OCI-LY1 (cell line): ENCODE measurements around the gene CCDC57.

ENCODE experiments used
- H2AFZ ChIP-seq: fragments of 200-600 bp; sonication (generic), shearing (Covaris generic); 2 replicates; pipeline ENCODE4 v1.6.0; 2014; ENCODE audit warnings: antibody characterized with exemption, mild to moderate bottlenecking, low read length
- H3F3A ChIP-seq: fragments of 200-600 bp; sonication (generic), shearing (Covaris generic); 2 replicates; pipeline ENCODE4 v1.6.0; 2014; ENCODE audit warnings: mild to moderate bottlenecking, antibody characterized with exemption, low read length, moderate library complexity; ENCODE audit not compliant: insufficient read depth
- H3K27ac ChIP-seq: fragments of 200-600 bp; sonication (generic); 2 replicates; pipeline ENCODE4 v1.5.1; 2014; ENCODE audit warnings: low read length, mixed run types, mild to moderate bottlenecking, low read depth; ENCODE audit not compliant: poor library complexity, severe bottlenecking
- H3K27me3 ChIP-seq: fragments of 200-600 bp; sonication (generic); 2 replicates; pipeline ENCODE4 v1.6.0; 2014; ENCODE audit warnings: antibody characterized with exemption, mild to moderate bottlenecking, low read length, moderate library complexity; ENCODE audit not compliant: insufficient read depth
- H3K36me3 ChIP-seq: fragments of 200-600 bp; sonication (generic); 2 replicates; pipeline ENCODE4 v1.6.1; 2014; ENCODE audit warnings: mild to moderate bottlenecking, antibody characterized with exemption, low read length, moderate library complexity, mixed read lengths; ENCODE audit not compliant: insufficient read depth
- H3K4me1 ChIP-seq: fragments of 200-600 bp; sonication (generic); 2 replicates; pipeline ENCODE4 v1.5.1; 2014; ENCODE audit warnings: mild to moderate bottlenecking, low read length, moderate library complexity; ENCODE audit not compliant: insufficient read depth, severe bottlenecking
- H3K4me2 ChIP-seq: fragments of 200-600 bp; sonication (generic), shearing (Covaris generic); 2 replicates; pipeline ENCODE4 v1.6.1; 2014; ENCODE audit warnings: low read length
- H3K4me3 ChIP-seq: fragments of 200-600 bp; sonication (generic); 2 replicates; pipeline ENCODE4 v1.5.1; 2014; ENCODE audit warnings: low read length, low read depth, mild to moderate bottlenecking, mixed read lengths; ENCODE audit not compliant: poor library complexity, severe bottlenecking
- H3K79me2 ChIP-seq: fragments of 200-600 bp; shearing (Covaris generic); 2 replicates; pipeline ENCODE4 v1.6.1; 2016; ENCODE audit warnings: mixed run types, low read length, mixed read lengths; ENCODE audit not compliant: insufficient read depth
- H3K9ac ChIP-seq: fragments of 200-600 bp; sonication (generic), shearing (Covaris generic); 2 replicates; pipeline ENCODE4 v1.6.1; 2014; ENCODE audit warnings: mild to moderate bottlenecking, low read length, mixed read lengths
- H3K9me2 ChIP-seq: fragments of 200-600 bp; sonication (generic), shearing (Covaris generic); 2 replicates; pipeline ENCODE4 v1.6.1; 2014; ENCODE audit warnings: low read depth, mild to moderate bottlenecking, low read length, mixed read lengths
- H3K9me3 ChIP-seq: fragments of 200-600 bp; shearing (Covaris generic); 2 replicates; pipeline ENCODE4 v1.6.1; 2014; ENCODE audit warnings: low read length, mixed read lengths
- H4K20me1 ChIP-seq: fragments of 200-600 bp; sonication (generic), shearing (Covaris generic); 2 replicates; pipeline ENCODE4 v1.6.0; 2016; ENCODE audit warnings: mild to moderate bottlenecking, low read length; ENCODE audit not compliant: insufficient read depth
- EZH2 ChIP-seq: fragments of 200-600 bp; sonication (generic), shearing (Covaris generic); IDR thresholded peaks from 2 replicates; pipeline ENCODE4 v1.8.0; 2017; ENCODE audit warnings: borderline replicate concordance, mixed run types, mild to moderate bottlenecking, antibody characterized with exemption, low read length, moderate library complexity, mixed read lengths
- TF ChIP-seq, protein P1 (sequence below): fragments of 200-600 bp; sonication (generic), shearing (Covaris generic); IDR thresholded peaks from 2 replicates; pipeline ENCODE4 v1.5.1; 2017; ENCODE audit warnings: mild to moderate bottlenecking, antibody characterized with exemption, low read length, moderate library complexity, mixed read lengths

The CCDC57 gene

DNA sequence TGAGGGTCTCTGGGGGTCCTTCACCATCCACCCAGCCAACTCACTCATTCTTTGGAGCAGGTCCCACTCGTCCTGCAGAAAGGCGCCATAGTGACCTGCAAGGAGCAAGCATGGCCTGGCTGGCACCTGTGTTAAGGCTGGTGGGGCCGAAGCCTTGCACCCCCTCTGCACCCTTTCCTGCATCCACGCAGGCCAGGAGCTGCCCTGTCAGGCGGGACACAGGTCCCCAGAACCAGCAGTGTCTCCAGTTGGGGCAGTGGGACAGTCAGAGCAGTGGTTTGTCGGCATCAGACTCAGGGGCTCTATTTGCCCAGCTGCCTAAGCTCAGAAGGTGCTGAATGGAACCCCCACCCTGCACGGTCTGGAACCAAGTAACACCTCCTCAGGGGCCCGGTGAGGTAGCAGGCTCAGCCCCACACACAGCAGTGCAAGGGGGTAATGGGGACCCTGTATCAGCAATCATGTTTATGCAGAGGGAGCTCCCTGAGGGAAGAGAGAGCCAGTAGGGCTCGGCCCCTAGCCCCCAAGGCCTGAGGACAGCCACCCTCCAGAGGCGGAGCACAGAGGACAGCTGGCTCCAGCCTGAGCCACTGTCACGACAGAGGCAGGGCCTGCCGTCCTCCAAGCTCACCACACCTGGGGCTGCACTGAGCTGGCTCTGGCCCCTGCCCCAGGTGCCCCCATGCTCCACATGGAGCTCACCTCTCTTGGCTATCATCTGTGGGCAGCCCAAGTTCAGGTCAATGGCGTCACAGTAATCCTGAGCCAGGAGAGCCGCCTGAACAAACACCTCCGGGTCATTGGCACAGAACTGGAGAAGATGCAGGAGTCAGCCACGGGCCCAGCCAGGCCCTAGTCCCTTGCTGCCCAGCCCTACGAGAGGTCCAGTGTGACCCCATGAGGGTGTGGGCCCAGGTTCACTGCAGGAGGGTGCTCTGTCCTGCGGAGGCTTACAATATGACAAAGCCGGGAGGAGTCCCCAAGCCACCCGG, 148.9 kb downstream of the CCDC57 start:
- H3K9ac ChIP-seq, result peak overlapping the region; percentile 76; the same call in 1 of the 2 replicates
- no peak for TF ChIP-seq EZH2
- TF ChIP-seq, protein P1, sequence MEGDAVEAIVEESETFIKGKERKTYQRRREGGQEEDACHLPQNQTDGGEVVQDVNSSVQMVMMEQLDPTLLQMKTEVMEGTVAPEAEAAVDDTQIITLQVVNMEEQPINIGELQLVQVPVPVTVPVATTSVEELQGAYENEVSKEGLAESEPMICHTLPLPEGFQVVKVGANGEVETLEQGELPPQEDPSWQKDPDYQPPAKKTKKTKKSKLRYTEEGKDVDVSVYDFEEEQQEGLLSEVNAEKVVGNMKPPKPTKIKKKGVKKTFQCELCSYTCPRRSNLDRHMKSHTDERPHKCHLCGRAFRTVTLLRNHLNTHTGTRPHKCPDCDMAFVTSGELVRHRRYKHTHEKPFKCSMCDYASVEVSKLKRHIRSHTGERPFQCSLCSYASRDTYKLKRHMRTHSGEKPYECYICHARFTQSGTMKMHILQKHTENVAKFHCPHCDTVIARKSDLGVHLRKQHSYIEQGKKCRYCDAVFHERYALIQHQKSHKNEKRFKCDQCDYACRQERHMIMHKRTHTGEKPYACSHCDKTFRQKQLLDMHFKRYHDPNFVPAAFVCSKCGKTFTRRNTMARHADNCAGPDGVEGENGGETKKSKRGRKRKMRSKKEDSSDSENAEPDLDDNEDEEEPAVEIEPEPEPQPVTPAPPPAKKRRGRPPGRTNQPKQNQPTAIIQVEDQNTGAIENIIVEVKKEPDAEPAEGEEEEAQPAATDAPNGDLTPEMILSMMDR, result no peak
- peak overlapping the region; percentile 79 for H3K4me3 ChIP-seq
- H4K20me1 ChIP-seq, result no peaks in the 10 kb centered on the region
- peak overlapping the region; percentile 90 for H3K4me2 ChIP-seq
- no peaks in the 10 kb centered on the region for H3K79me2 ChIP-seq
- no peak overlapping the region for H2AFZ ChIP-seq
- peaks cover 52% of the 10 kb centered on the region for H3K36me3 ChIP-seq
- H3K4me1 ChIP-seq, result peaks cover 25% of the 10 kb centered on the region
- H3K27me3 ChIP-seq, result no peaks in the 10 kb centered on the region
- no peaks in the 10 kb centered on the region for H3K9me2 ChIP-seq
- H3F3A ChIP-seq, result no peaks in the 10 kb centered on the region
- H3K27ac ChIP-seq, result no peak overlapping the region
- H3K9me3 ChIP-seq, result no peaks in the 10 kb centered on the region

- Histone ChIP-seq H3K36me3 (peaks cover 59% of the 10 kb centered on the region), H3K9ac (no peak overlapping the region), H3K27ac (no peak overlapping the region), H3K9me2 (no peaks in the 10 kb centered on the region), H3K9me3 (no peaks in the 10 kb centered on the region), H3F3A (no peaks in the 10 kb centered on the region), H4K20me1 (no peaks in the 10 kb centered on the region), H3K4me1 (peaks cover 25% of the 10 kb centered on the region), H3K79me2 (no peaks in the 10 kb centered on the region), H2AFZ (no peak overlapping the region), H3K4me2 (no peak overlapping the region), H3K27me3 (no peaks in the 10 kb centered on the region), H3K4me3 (no peak overlapping the region)
- TF ChIP-seq, protein P1, result no peak
- no peak for TF ChIP-seq EZH2
Measured at GRCh38 chr17:82062984-82063368, 149.7 kb downstream of the CCDC57 start.

DNA sequence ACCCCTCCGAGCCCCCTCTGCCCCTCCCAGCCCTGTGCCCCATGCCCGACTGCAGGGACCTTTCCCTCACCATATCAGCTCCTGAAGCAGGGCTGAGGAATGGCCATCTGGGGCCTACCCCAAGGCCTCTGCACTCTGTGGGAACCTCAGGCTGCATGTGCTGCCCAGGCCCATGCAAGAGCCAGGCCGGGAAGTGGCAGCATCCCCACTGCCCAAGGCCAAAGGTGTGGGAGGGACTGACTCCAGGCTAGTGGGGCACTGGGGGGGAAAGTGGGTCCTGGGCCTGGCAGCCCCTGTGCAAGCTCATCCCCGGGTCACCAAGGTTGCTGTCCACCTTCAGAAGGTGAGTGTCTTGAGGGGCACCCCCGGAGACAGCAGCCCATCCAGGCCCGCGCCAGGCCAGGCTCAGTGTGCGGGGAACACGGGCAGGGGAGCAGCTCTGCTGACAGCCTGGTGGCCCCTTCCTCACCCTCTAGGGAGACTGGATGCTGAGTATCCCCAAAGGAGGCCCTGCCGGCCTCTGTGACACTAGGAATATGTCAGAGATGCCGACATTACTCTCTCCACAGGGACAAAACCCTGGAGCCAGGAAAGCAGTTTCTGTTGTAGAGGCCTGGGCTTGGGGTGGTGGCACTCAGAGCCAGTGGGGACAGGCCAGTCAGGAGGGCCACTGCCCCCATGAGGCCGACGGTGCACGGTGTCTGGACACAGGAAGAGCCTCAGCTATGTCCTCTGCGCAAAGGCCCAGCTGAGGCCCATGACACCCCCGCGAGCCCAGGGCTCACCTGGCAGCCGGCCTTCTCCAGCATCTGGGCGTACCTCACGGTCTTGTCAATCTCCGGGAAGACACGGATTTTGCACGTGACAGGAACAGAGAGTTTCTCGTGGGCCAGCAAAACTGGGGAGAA, 150.3 kb downstream of the CCDC57 start:
- no peaks in the 10 kb centered on the region for H3K27me3 ChIP-seq
- no peaks in the 10 kb centered on the region for H3K79me2 ChIP-seq
- H3K4me1 ChIP-seq, result peaks cover 25% of the 10 kb centered on the region
- no peak overlapping the region for H3K4me2 ChIP-seq
- no peak overlapping the region for H3K9ac ChIP-seq
- H3K36me3 ChIP-seq, result peaks cover 66% of the 10 kb centered on the region
- H3K9me2 ChIP-seq, result no peaks in the 10 kb centered on the region
- H3F3A ChIP-seq, result no peaks in the 10 kb centered on the region
- H3K27ac ChIP-seq, result no peak overlapping the region
- H2AFZ ChIP-seq, result no peak overlapping the region
- no peak overlapping the region for H3K4me3 ChIP-seq
- TF ChIP-seq EZH2, result no peak
- TF ChIP-seq, protein P1, result no peak
- H3K9me3 ChIP-seq, result no peaks in the 10 kb centered on the region
- H4K20me1 ChIP-seq, result no peaks in the 10 kb centered on the region
